NT2/D1 (cell line): ENCODE results near the gene TRIM69.

Source experiments
- DNase-seq: peaks from one replicate; pipeline ENCODE4 v3.0.0-alpha.2; 2011; ENCODE audit warnings: low read depth, low spot score
- H3K27me3 ChIP-seq: 2 replicates; pipeline ENCODE4 v1.6.0; 2011; ENCODE audit warnings: mild to moderate bottlenecking; ENCODE audit not compliant: insufficient read length, insufficient read depth
- H3K36me3 ChIP-seq: 2 replicates; pipeline ENCODE4 v1.6.1; 2011; ENCODE audit warnings: mild to moderate bottlenecking, low read length, mixed read lengths; ENCODE audit not compliant: insufficient read depth, insufficient read length
- H3K4me1 ChIP-seq: 2 replicates; pipeline ENCODE4 v1.5.1; 2011; ENCODE audit not compliant: insufficient read depth, insufficient read length
- H3K4me3 ChIP-seq: 2 replicates; pipeline ENCODE4 v1.5.1; 2011; ENCODE audit warnings: low read depth; ENCODE audit not compliant: insufficient read length
- H3K9ac ChIP-seq: 2 replicates; pipeline ENCODE4 v1.6.0; 2011; ENCODE audit warnings: low read depth; ENCODE audit not compliant: insufficient read length
- H3K9me3 ChIP-seq: 2 replicates; pipeline ENCODE4 v1.5.1; 2011; ENCODE audit warnings: mild to moderate bottlenecking, low read length; ENCODE audit not compliant: insufficient read depth
- SUZ12 ChIP-seq: IDR thresholded peaks from 2 replicates; pipeline ENCODE4 v1.6.1; 2011; ENCODE audit not compliant: insufficient read length, insufficient read depth; ENCODE audit errors: extremely low read depth
- YY1 ChIP-seq: IDR thresholded peaks from 2 replicates; pipeline ENCODE4 v1.6.1; 2011; ENCODE audit not compliant: insufficient read length, insufficient read depth
- ZNF274 ChIP-seq: IDR thresholded peaks from 2 replicates; pipeline ENCODE4 v1.6.1; 2011; ENCODE audit warnings: mild to moderate bottlenecking, low read depth, low read length

Gene TRIM69

GRCh38 chr15:44804298-44805046 is 68.1 kb downstream of the TRIM69 start:
- Histone ChIP-seq H3K27me3 (no peaks in the 10 kb centered on the region), H3K9ac (no peak overlapping the region), H3K4me1 (no peaks in the 10 kb centered on the region), H3K4me3 (no peak overlapping the region), H3K36me3 (no peaks in the 10 kb centered on the region), H3K9me3 (no peaks in the 10 kb centered on the region)
- DNase-seq = no peak
- TF ChIP-seq ZNF274 (no peak), SUZ12 (no peak), YY1 (no peak)

- H3K27me3 ChIP-seq = no peaks in the 10 kb centered on the region
- no peaks in the 10 kb centered on the region for H3K36me3 ChIP-seq
- TF ChIP-seq ZNF274 (no peak), YY1 (no peak), SUZ12 (no peak)
- no peaks in the 10 kb centered on the region for H3K4me1 ChIP-seq
- H3K9ac ChIP-seq = no peak overlapping the region
- no peaks in the 10 kb centered on the region for H3K9me3 ChIP-seq
- no peak overlapping the region for H3K4me3 ChIP-seq
- DNase-seq = no peak
Observed at GRCh38 chr15:44808557-44808956, 72.2 kb downstream of the TRIM69 start.

- Histone ChIP-seq H3K27me3 (no peaks in the 10 kb centered on the region), H3K36me3 (no peaks in the 10 kb centered on the region), H3K9ac (no peak overlapping the region), H3K4me3 (no peak overlapping the region), H3K4me1 (no peaks in the 10 kb centered on the region), H3K9me3 (no peaks in the 10 kb centered on the region)
- DNase-seq = no peak
- TF ChIP-seq ZNF274 (no peak), SUZ12 (no peak), YY1 (no peak)
Observed at GRCh38 chr15:44810237-44810636, 73.9 kb downstream of the TRIM69 start.

- H3K36me3 ChIP-seq = no peaks in the 10 kb centered on the region
- no peak overlapping the region for H3K4me3 ChIP-seq
- no peaks in the 10 kb centered on the region for H3K4me1 ChIP-seq
- no peak overlapping the region for H3K9ac ChIP-seq
- no peak for DNase-seq
- H3K27me3 ChIP-seq = no peaks in the 10 kb centered on the region
- no peaks in the 10 kb centered on the region for H3K9me3 ChIP-seq
- TF ChIP-seq SUZ12 = no peak
- no peak for TF ChIP-seq YY1
- no peak for TF ChIP-seq ZNF274
Observed at GRCh38 chr15:44811337-44811736, 75.0 kb downstream of the TRIM69 start.

GRCh38 chr15:44812029-44812517 is 75.7 kb downstream of the TRIM69 start:
- Histone ChIP-seq H3K9me3 (no peaks in the 10 kb centered on the region), H3K4me1 (no peaks in the 10 kb centered on the region), H3K9ac (no peak overlapping the region), H3K27me3 (no peaks in the 10 kb centered on the region), H3K36me3 (no peaks in the 10 kb centered on the region), H3K4me3 (no peak overlapping the region)
- TF ChIP-seq ZNF274 (no peak), YY1 (no peak), SUZ12 (no peak)
- DNase-seq = no peak

- H3K4me3 ChIP-seq = no peak overlapping the region
- no peak for TF ChIP-seq SUZ12
- no peak for TF ChIP-seq YY1
- TF ChIP-seq ZNF274 = no peak
- H3K27me3 ChIP-seq = no peaks in the 10 kb centered on the region
- no peaks in the 10 kb centered on the region for H3K4me1 ChIP-seq
- DNase-seq = no peak
- no peaks in the 10 kb centered on the region for H3K36me3 ChIP-seq
- H3K9ac ChIP-seq = no peak overlapping the region
- H3K9me3 ChIP-seq = no peaks in the 10 kb centered on the region
Observed at GRCh38 chr15:44813231-44813630, 76.9 kb downstream of the TRIM69 start.
